Subcutaneous abdominal adipose tissue (tissue), 5 donors: ENCODE results near the gene ASRGL1.

ENCODE experiments used
- H3K27ac ChIP-seq: one replicate; pipeline ENCODE4 v1.7.0; 2013; ENCODE audit warnings: low read depth, mild to moderate bottlenecking, inconsistent platforms, low read length, moderate library complexity
- H3K27me3 ChIP-seq, 5 donors: one replicate each; pipeline ENCODE4 v1.7.0; 2013; ENCODE audit warnings: low read length in 5 of 5, inconsistent platforms in 1 of 5; ENCODE audit not compliant: control insufficient read depth in 5 of 5, insufficient read depth in 4 of 5
- H3K36me3 ChIP-seq, 5 donors: one replicate each; pipeline ENCODE4 v1.7.0; 2013; ENCODE audit warnings: low read length in 5 of 5; ENCODE audit not compliant: control insufficient read depth in 5 of 5, insufficient read depth in 5 of 5
- H3K4me1 ChIP-seq, 5 donors: one replicate each; pipeline ENCODE4 v1.7.0; 2013; ENCODE audit warnings: low read length in 5 of 5, mild to moderate bottlenecking in 3 of 5, moderate library complexity in 1 of 5; ENCODE audit not compliant: control insufficient read depth in 5 of 5, insufficient read depth in 5 of 5
- H3K4me3 ChIP-seq, 5 donors: one replicate each; pipeline ENCODE4 v1.7.0; 2013; ENCODE audit warnings: low read length in 5 of 5, low read depth in 1 of 5
- H3K9ac ChIP-seq, 5 donors: one replicate each; pipeline ENCODE4 v1.7.0; 2013; ENCODE audit warnings: low read length in 5 of 5, mild to moderate bottlenecking in 4 of 5, moderate library complexity in 3 of 5
- H3K9me3 ChIP-seq, 5 donors: one replicate each; pipeline ENCODE4 v1.7.0; 2013; ENCODE audit warnings: low read length in 5 of 5; ENCODE audit not compliant: control insufficient read depth in 5 of 5
- donor health status: healthy.
- donor health status: healthy.
- donor health status: healthy.
- donor health status: healthy.
- donor health status: healthy.

The ASRGL1 gene

DNA sequence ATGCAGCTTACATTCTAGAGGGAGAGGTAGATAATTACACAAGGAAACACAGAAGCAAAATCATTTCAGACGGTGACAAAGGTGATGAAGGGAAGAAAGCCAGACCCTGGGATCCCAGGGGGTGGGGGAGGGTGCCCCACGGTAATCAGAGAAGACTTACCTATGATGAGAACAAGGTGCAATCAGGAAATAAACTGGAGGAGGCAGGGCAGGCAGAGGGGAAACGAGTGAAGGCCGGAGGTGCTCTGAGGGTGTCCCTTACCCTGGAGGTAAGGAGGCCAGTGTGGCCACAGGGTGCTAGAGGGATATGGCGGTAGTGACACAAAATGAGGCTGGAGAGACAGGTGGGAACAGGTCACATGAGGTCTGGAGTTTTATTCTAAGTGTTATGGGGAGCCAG lies 67.7 kb downstream of the ASRGL1 start:
- H3K4me1 ChIP-seq = peaks cover 18 to 41% (median 32%) of the 10 kb centered on the region in 5 donors
- H3K4me3 ChIP-seq = no peak overlapping the region
- no peak overlapping the region for H3K9ac ChIP-seq
- no peaks in the 10 kb centered on the region for H3K27me3 ChIP-seq
- no peaks in the 10 kb centered on the region for H3K9me3 ChIP-seq
- no peaks in the 10 kb centered on the region for H3K36me3 ChIP-seq
- H3K27ac ChIP-seq = no peak overlapping the region

DNA sequence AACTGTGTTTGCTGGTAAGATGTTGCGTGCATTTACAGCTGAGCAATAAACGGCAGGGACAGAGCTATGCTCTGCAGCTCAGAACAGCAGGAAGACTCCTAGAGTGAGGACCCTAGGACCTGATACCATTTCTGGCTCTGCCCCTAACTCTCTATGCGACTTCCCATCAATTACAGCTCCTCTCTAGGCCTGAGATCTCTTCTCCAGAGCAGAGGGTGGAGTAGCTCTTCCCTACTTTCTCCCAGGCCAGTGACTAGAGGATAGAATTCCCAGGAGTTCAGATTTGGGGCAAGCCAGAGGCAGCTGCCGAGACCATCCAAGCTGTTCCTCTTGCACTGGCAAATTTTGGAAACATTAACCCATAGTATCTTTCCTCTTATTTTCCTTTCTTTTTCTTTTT lies 68.8 kb downstream of the ASRGL1 start:
- H3K27ac ChIP-seq = no peak overlapping the region
- no peaks in the 10 kb centered on the region for H3K36me3 ChIP-seq
- no peak overlapping the region for H3K4me3 ChIP-seq
- H3K9ac ChIP-seq = no peak overlapping the region
- no peaks in the 10 kb centered on the region for H3K9me3 ChIP-seq
- no peaks in the 10 kb centered on the region for H3K27me3 ChIP-seq
- peaks cover 11 to 29% (median 21%) of the 10 kb centered on the region in 5 donors for H3K4me1 ChIP-seq

DNA sequence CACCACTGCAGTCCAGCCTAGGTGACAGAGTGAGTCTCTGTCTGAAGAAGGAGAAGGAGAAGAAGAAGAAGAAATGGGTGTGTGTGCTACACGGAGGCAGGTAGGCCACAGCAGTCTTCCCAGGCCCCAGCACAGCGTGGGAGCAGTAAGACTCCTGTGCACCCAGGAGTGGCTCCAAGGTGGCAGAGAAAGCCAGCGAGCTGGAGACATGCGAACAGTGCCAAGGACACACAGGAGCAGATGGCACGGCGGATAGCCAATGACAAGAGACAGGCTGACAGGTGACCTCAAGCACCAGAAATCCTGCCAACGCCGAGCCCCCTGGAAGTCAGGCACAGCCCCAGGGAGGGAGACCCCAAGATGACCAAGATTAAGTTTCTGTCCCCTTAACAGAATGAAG lies 72.6 kb downstream of the ASRGL1 start:
- Histone ChIP-seq H3K27ac (no peak overlapping the region), H3K36me3 (no peaks in the 10 kb centered on the region), H3K27me3 (no peaks in the 10 kb centered on the region), H3K4me1 (peaks cover 4 to 17% (median 7%) of the 10 kb centered on the region in 5 donors), H3K9ac (no peak overlapping the region), H3K9me3 (no peaks in the 10 kb centered on the region), H3K4me3 (no peak overlapping the region)

DNA sequence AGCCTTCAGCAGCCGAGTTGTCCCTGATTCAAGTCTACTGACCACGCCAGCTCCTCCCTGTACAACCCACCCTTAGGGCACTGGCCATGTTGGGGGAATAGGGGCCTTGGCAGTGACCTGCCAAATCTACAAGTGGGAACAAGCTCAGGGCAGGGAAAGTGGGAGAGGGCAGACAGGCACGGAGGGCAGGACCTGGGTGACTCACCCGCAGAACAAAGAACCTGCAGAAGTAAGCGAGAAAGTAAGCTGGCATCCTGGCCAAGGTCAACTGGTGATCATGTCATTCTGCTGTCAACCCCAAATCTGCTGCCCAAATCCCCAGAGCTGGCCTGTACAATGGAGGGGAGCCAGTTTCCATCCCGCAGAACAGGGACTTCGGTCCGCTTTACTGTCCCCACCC lies 73.7 kb downstream of the ASRGL1 start:
- Histone ChIP-seq H3K4me1 (peaks cover 4 to 15% (median 7%) of the 10 kb centered on the region in 5 donors), H3K27me3 (no peaks in the 10 kb centered on the region), H3K27ac (no peak overlapping the region), H3K4me3 (no peak overlapping the region), H3K9me3 (no peaks in the 10 kb centered on the region), H3K36me3 (no peaks in the 10 kb centered on the region), H3K9ac (no peak overlapping the region)

DNA sequence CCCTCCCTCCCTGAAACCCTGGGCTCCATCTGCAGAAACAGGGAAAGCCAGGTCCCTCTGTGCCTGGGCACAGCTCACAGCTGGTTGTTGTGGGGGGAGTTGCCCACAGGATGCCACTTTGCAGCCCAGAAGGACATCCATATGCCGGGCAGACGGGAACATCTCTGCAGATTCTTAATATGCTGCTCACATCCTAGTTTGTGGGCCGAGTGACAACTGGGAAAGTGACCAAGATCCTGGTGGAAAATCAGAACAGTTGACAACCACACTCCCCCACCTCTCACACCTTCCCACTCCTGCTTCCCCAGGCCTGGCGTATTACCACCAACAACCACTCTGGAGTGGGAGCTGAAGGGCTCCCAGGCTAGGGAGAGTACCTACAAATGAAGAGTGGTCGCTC lies 74.3 kb downstream of the ASRGL1 start:
- H3K4me3 ChIP-seq = no peak overlapping the region

DNA sequence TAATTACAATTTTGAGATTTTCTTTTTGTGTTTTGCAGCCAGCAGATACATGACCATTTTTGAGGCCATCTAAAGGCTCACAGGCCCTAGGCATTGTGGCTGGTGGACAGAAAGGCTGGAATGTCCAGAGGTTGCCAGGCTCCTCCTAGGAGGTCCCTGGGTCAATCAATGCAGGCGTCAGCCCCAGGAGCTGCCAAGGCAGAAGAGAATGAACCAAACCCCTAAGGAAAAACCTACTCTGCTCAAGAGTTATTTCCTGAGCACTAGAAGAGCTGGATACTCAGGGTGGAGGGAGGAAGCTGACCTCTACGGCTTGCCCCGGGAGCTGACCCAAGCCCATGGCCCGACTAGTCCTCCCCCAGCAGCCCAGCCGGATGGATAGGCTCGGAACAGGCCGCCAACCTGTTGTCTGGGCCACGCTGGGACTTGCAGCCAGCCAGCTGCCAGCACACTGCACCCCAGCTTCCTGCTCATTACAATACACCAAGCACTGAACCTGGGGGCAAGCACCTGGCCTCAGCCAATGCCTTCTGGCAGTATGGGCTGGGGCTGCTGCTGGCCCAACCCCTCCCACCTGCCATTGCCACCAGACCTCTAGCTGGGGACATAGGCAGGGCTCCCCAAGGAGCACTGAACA lies 75.9 kb downstream of the ASRGL1 start:
- H3K27me3 ChIP-seq = no peaks in the 10 kb centered on the region
- peaks cover 2 to 12% (median 7%) of the 10 kb centered on the region in 5 donors for H3K4me1 ChIP-seq
- no peaks in the 10 kb centered on the region for H3K36me3 ChIP-seq
- no peak overlapping the region for H3K27ac ChIP-seq
- H3K9me3 ChIP-seq = no peaks in the 10 kb centered on the region
- H3K4me3 ChIP-seq = no peak overlapping the region
- H3K9ac ChIP-seq = peak overlapping the region in 1 of 5 donors; percentile 35

More for the DNA sequence above, 74.3 kb downstream of the ASRGL1 start:
- Histone ChIP-seq H3K27ac (no peak overlapping the region), H3K27me3 (no peaks in the 10 kb centered on the region), H3K9me3 (no peaks in the 10 kb centered on the region), H3K9ac (no peak overlapping the region), H3K4me1 (peaks cover 2 to 12% (median 7%) of the 10 kb centered on the region in 5 donors), H3K36me3 (no peaks in the 10 kb centered on the region)

DNA sequence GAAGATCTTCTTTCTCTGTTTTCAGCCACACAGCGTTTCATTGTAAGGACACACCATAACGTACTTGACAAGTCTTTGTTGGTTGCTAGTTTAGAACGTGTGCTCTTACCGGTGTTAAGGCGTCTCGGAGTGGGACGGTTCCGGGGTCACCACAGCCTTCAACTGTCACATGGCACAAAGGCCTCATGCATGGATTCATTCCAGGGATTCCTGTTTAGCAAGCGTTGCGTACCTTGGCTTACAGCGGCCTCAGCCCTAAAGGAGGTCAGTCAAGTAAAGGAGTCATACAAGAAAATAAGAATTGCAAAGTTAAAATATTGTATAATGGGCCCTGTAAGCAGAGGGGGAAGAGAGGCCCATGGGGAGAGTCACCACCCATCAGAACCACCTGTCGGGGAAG lies 79.3 kb downstream of the ASRGL1 start:
- H3K27me3 ChIP-seq = no peaks in the 10 kb centered on the region
- H3K4me1 ChIP-seq = peaks cover 9 to 32% (median 24%) of the 10 kb centered on the region in 5 donors
- no peaks in the 10 kb centered on the region for H3K9me3 ChIP-seq
- no peak overlapping the region for H3K27ac ChIP-seq
- H3K4me3 ChIP-seq = no peak overlapping the region
- H3K36me3 ChIP-seq = no peaks in the 10 kb centered on the region
- H3K9ac ChIP-seq = no peak overlapping the region

DNA sequence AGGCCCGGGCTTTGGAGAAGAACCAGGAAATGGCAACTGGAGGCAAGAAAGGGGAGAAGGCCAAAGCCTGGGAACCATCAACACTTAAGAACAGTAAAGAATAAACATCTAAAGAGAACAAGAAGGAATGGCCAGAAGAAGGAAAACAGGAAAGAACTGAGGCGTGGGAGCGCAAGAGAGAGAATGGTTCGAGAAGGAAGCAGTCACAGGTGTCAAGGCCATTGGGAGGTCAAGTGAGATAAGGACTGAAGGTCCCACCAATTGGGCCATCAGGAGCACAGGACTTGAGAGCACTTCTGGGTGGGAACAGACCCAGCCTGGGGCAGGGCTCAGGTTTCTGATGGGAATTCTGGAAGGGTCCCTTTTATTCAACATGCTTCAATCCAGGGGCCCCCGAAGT lies 80.9 kb downstream of the ASRGL1 start:
- Histone ChIP-seq H3K4me1 (peaks cover 9 to 37% (median 26%) of the 10 kb centered on the region in 5 donors), H3K4me3 (no peak overlapping the region), H3K9ac (no peak overlapping the region), H3K27me3 (no peaks in the 10 kb centered on the region), H3K36me3 (no peaks in the 10 kb centered on the region), H3K27ac (no peak overlapping the region), H3K9me3 (no peaks in the 10 kb centered on the region)

DNA sequence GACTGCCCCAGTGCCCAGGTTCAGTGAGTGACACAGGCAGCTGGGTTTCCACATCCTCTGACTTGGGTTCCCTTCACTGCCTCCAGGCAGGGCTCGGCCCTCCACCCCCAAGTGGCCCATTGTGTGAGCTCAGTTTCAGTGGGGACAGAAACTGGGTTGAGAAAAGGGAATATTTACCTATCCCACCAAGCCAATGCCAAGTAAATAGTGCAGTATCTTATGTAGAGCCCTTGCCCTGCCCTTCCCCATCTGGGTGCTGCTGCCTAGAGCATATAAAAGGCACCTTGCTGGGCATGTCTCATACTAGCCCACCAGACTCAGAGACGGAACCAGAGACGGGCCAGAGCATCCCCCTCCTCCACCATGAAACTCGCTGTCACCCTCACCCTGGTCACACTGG lies 81.5 kb downstream of the ASRGL1 start, which contains the start of gene SCGB1A1:
Gene SCGB1A1 (plus strand): TSS at position 301 of the 400 bp plus-strand sequence. CDS start 63 bp downstream, at position 364.
- Histone ChIP-seq H3K36me3 (no peaks in the 10 kb centered on the region), H3K27me3 (no peaks in the 10 kb centered on the region), H3K9me3 (no peaks in the 10 kb centered on the region), H3K4me3 (peak within 1 kb of the TSS in 1 of 5 donors; percentile 8), H3K27ac (peak within 1 kb of the TSS; percentile 51), H3K9ac (peak within 1 kb of the TSS in 2 of 5 donors; percentile 16 to 63), H3K4me1 (peaks cover 7 to 31% (median 21%) of the 10 kb centered on the region in 5 donors)

DNA sequence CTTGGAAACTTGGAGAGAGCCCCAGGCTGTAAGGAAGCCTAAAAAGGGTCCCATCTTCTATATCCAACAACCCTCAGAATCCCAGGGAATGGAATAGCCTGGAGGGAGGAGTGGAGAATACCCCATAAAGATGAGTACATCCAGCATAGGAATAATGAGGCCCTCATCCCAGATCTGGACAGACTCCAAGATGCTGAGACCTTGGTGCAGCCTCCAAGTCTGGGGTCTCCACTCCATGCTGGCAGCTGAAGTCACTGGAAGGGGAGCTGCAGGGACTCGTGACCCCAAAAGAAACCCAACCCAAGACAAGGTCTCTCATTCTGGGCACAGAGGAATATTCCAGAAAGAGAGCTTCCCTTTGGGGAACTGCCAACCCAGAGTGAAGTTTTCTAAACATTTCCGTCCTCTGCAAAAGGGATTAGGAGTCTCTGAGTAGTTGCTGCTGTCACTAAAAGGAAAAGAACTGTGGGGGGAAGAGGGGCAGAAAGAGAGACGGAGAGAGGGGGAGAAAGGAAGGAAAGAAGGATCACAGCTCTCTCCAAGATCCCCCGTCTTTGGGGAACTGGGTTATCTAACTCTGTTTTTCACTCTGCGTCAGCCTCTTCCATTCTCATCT lies 82.2 kb downstream of the ASRGL1 start:
- H3K36me3 ChIP-seq = no peaks in the 10 kb centered on the region
- H3K4me3 ChIP-seq = peak overlapping the region in 1 of 5 donors; percentile 8
- H3K9me3 ChIP-seq = no peaks in the 10 kb centered on the region
- peak overlapping the region; percentile 51 for H3K27ac ChIP-seq
- peak overlapping the region in 2 of 5 donors; percentile 16 to 63 for H3K9ac ChIP-seq
- peaks cover 7 to 29% (median 21%) of the 10 kb centered on the region in 5 donors for H3K4me1 ChIP-seq
- H3K27me3 ChIP-seq = no peaks in the 10 kb centered on the region
